ENCODE results near the gene NRN1. TPM values are rescaled to one million over a fixed set of nuclear protein-coding genes. Genes with fewer than 3 reads are reported as not detected.
"Not testable (repeated sequence)": the region's sequence is repeated elsewhere in the genome, so short reads cannot be mapped to it uniquely, and the experiment has no call there.

Gene NRN1
- total RNA-seq, 1 donor from 2014 or later, result not detected

DNA sequence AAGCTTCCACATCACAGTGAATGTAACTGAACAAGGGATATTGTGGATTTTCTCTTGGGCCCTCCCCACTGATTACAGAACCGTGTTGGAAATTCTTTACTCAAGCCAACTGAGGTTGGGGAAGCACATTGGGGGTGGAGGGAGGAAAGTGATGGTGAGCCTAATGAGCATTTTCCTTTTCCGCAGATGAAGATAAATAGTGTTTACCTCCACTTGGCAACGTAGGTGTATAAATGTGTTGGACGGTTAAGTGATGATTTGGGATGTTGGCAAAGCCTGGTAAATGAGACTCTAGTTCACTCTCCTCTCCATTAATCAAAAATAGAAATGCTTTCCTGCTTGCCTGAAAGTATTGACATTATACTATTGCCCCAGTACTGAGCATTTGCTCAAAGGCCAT is 27.1 kb upstream of the NRN1 start:
- TF ChIP-seq, protein P1, sequence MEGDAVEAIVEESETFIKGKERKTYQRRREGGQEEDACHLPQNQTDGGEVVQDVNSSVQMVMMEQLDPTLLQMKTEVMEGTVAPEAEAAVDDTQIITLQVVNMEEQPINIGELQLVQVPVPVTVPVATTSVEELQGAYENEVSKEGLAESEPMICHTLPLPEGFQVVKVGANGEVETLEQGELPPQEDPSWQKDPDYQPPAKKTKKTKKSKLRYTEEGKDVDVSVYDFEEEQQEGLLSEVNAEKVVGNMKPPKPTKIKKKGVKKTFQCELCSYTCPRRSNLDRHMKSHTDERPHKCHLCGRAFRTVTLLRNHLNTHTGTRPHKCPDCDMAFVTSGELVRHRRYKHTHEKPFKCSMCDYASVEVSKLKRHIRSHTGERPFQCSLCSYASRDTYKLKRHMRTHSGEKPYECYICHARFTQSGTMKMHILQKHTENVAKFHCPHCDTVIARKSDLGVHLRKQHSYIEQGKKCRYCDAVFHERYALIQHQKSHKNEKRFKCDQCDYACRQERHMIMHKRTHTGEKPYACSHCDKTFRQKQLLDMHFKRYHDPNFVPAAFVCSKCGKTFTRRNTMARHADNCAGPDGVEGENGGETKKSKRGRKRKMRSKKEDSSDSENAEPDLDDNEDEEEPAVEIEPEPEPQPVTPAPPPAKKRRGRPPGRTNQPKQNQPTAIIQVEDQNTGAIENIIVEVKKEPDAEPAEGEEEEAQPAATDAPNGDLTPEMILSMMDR (IDR thresholded peaks at IDR 0.05), result no peak
- no peaks in the 10 kb centered on the region for H3K4me1 Mint-ChIP-seq
- ATAC-seq (ENCODE audit: low read depth) (no peak), DNase-seq (no peak)
- no peak overlapping the region for H3K27ac Mint-ChIP-seq
- POLR2A ChIA-PET, result no interaction called here
- no peaks in the 10 kb centered on the region for H3K36me3 Mint-ChIP-seq (ENCODE audit: low read depth)
- intact Hi-C loops (cut with micrococcal nuclease), result no loop called here
- no peaks in the 10 kb centered on the region for H3K9me3 Mint-ChIP-seq
- CTCF ChIA-PET, result no interaction called here
- H3K27me3 Mint-ChIP-seq, result peaks cover 3% of the 10 kb centered on the region
- H3K4me3 Mint-ChIP-seq, result no peak overlapping the region

DNA sequence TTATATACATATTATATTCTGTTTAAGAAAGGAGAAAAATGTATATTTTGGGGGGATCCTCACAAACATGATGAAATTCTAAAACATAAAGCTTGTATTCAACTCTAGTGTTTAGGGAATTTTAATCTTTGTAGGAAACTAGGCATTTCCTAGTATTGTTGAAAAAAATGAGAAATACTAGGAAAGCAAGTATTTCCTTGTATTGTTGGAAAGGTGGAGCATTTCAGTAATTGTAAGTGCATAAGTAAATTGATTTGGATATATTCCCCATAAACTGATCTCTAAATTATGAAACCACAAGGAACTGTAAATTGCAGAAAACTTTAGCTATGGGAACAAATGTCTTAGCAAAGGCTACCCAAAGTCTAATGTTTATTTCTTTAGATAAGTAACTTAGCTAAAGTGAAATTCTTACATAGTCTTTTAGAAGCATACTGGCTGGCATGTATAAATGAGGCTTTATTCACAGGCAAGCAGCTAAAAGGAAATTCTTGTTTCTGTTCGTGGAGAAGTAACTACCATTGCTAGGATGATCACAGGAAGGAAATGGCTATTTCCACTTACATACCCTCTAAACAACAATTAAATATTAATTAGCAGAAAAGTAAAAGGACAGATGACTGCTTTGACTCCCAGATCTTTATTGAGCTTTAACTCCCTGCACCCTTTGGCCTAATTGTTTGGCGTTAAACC is 19.9 kb upstream of the NRN1 start:
- Mint-ChIP-seq H3K27ac (no peak overlapping the region), H3K4me3 (no peak overlapping the region), H3K9me3 (no peaks in the 10 kb centered on the region), H3K27me3 (peaks cover 29% of the 10 kb centered on the region), H3K36me3 (ENCODE audit: low read depth) (no peaks in the 10 kb centered on the region), H3K4me1 (no peaks in the 10 kb centered on the region)
- ChIA-PET CTCF (no interaction called here), POLR2A (no interaction called here)
- DNase-seq, result no peak
- ATAC-seq (ENCODE audit: low read depth), result no peak
- intact Hi-C loops (cut with micrococcal nuclease), result no loop called here
- TF ChIP-seq, protein P1 (IDR thresholded peaks at IDR 0.05), result no peak

DNA sequence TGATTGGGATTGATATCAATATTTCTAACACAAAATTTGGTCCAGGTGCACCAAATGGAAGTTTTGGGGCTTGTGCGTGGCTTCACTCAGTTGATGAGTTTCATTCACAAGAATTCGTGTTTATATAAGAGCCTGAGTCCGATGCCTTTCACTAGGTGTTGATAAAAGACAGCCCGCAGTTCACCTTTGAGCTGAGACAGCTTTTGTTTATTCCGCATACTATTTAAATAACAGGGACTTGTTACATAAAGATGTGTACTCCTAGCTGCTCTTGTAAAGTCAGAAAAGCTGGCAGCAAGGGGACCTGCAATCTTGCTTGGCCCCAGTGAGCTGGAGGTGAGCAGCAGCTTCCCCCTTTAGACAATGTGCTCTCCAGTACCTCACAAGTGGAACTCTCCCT is 19.0 kb upstream of the NRN1 start:
- DNase-seq, result no peak
- TF ChIP-seq, protein P1 (IDR thresholded peaks at IDR 0.05), result no peak
- no peak overlapping the region for H3K4me3 Mint-ChIP-seq
- POLR2A ChIA-PET, result no interaction called here
- no peaks in the 10 kb centered on the region for H3K36me3 Mint-ChIP-seq (ENCODE audit: low read depth)
- no peaks in the 10 kb centered on the region for H3K9me3 Mint-ChIP-seq
- H3K27me3 Mint-ChIP-seq, result peaks cover 35% of the 10 kb centered on the region
- CTCF ChIA-PET, result no interaction called here
- ATAC-seq (ENCODE audit: low read depth), result no peak
- H3K4me1 Mint-ChIP-seq, result no peaks in the 10 kb centered on the region
- H3K27ac Mint-ChIP-seq, result no peak overlapping the region
- intact Hi-C loops (cut with micrococcal nuclease), result no loop called here

DNA sequence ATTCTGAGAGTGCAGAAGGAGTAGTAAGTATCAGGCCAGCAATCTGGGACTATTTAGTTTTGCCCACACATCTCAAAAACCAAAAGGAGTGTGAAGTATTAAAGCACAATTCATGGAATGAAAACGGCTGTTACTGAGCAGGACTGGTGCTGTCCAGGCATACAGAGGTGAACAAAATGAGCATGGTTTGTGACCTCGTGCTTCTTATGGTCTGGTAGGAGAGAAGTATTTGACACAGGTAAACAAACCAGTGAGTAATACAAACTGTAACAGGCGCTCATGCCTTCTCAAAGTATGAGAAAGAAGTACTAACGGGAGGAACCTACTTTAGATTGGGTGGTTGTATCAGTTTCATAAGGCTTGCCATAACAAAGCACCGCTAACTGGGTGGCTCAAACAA is 17.5 kb upstream of the NRN1 start:
- ChIA-PET POLR2A (no interaction called here), CTCF (no interaction called here)
- TF ChIP-seq, protein P1 (IDR thresholded peaks at IDR 0.05), result no peak
- H3K36me3 Mint-ChIP-seq (ENCODE audit: low read depth), result no peaks in the 10 kb centered on the region
- ATAC-seq (ENCODE audit: low read depth) (no peak), DNase-seq (no peak)
- no peak overlapping the region for H3K4me3 Mint-ChIP-seq
- peaks cover 46% of the 10 kb centered on the region for H3K27me3 Mint-ChIP-seq
- H3K9me3 Mint-ChIP-seq, result no peaks in the 10 kb centered on the region
- intact Hi-C loops (cut with micrococcal nuclease), result no loop called here
- H3K27ac Mint-ChIP-seq, result no peak overlapping the region
- H3K4me1 Mint-ChIP-seq, result no peaks in the 10 kb centered on the region

DNA sequence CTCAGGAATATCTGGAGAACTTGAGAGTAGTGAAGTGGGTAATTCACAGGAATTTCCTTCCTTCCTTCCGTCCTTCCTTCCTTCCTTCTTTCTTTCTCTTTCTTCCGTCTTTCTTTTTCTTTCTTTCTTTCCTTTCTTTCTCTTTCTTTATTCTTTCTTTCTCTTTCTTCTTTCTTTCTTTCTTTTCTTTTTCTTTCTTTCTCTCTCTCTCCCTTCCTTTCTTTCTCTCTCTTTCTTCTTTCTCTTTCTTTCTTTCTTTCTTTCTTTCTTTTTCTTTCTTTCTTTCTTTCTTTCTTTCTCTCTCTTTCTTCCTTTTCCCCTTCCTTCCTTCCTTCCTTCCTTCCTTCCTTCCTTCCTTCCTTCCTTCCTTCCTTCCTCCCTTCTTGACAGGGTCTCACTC is 16.1 kb upstream of the NRN1 start:
- H3K36me3 Mint-ChIP-seq (ENCODE audit: low read depth); DNase-seq; H3K27ac Mint-ChIP-seq; H3K9me3 Mint-ChIP-seq; H3K4me1 Mint-ChIP-seq; H3K4me3 Mint-ChIP-seq; ATAC-seq (ENCODE audit: low read depth); intact Hi-C loops (cut with micrococcal nuclease); POLR2A ChIA-PET; CTCF ChIA-PET: not testable (repeated sequence)
- peaks cover 54% of the 10 kb centered on the region for H3K27me3 Mint-ChIP-seq

All from activated B cell treated with CpG ODN at 0.5 μM for 24 hours (primary cell).